Colonic mucosa (tissue), 4 donors: Measurements from ENCODE around the gene ARHGAP42. TPM values are rescaled to one million over a fixed set of nuclear protein-coding genes. Genes with fewer than 3 reads are reported as not detected.

ENCODE experiments used
- DNase-seq: peaks from one replicate; pipeline ENCODE4 v3.0.0-alpha.2; 2020
- H3K27ac ChIP-seq: fragments of 200-600 bp; one replicate; pipeline ENCODE4 v1.8.0; 2021
- H3K27me3 ChIP-seq: fragments of 200-600 bp; one replicate; pipeline ENCODE4 v1.8.0; 2021
- H3K36me3 ChIP-seq: fragments of 200-600 bp; one replicate; pipeline ENCODE4 v1.8.0; 2021
- H3K4me1 ChIP-seq: fragments of 200-600 bp; one replicate; pipeline ENCODE4 v1.8.0; 2021; ENCODE audit warnings: mild to moderate bottlenecking
- H3K4me3 ChIP-seq: fragments of 200-600 bp; one replicate; pipeline ENCODE4 v1.8.0; 2021
- H3K9ac ChIP-seq, 2 donors: one replicate each; pipeline ENCODE4 v1.7.0; 2013; ENCODE audit warnings: control low read depth in 2 of 2, low read depth in 2 of 2, low read length in 2 of 2
- H3K9me3 ChIP-seq: fragments of 200-600 bp; one replicate; pipeline ENCODE4 v1.8.0; 2021
- CTCF ChIP-seq: fragments of 200-600 bp; IDR thresholded peaks from one replicate; pipeline ENCODE4 v1.8.0; 2022; ENCODE audit warnings: antibody characterized with exemption, mild to moderate bottlenecking
- intact Hi-C: fragments of 100-400 bp; cut with DNase I; formaldehyde crosslinking; loops from one replicate; pipeline ENCODE4 v1.14.1; 2022
- total RNA-seq, 2 donors: library from RNA; stranded (reverse); fragmentation: NEBNext Ultra II Directional in 1 of 2; extraction: Animal tissue kit (Norgen Biotek cat#: 25700) in 1 of 2; gene quantifications; one replicate each; pipeline ENCODE4 v1.2.1, GENCODE V29; 2021
- donor health status: healthy.
- donor health status: DM: no; HTN: no; CAD: no.
- donor health status: DM: no; HTN: no; CAD: no.

The ARHGAP42 gene
- total RNA-seq, 2 donors from 2014 or later: 13.4 to 15.9 TPM

GRCh38 chr11:100753172-100753543 is 66.1 kb downstream of the ARHGAP42 start:
- TF ChIP-seq CTCF: no peak

GRCh38 chr11:100753571-100753970 is 66.5 kb downstream of the ARHGAP42 start:
- no peaks in the 10 kb centered on the region for H3K4me1 ChIP-seq
- no peak overlapping the region for H3K4me3 ChIP-seq
- H3K27ac ChIP-seq: no peak overlapping the region
- H3K9me3 ChIP-seq: no peaks in the 10 kb centered on the region
- no peak for TF ChIP-seq CTCF
- no peaks in the 10 kb centered on the region for H3K36me3 ChIP-seq
- intact Hi-C loops: no loop called here
- H3K27me3 ChIP-seq: no peaks in the 10 kb centered on the region
- DNase-seq: no peak
- H3K9ac ChIP-seq: no peak overlapping the region

More at GRCh38 chr11:100753172-100753543, 66.1 kb downstream of the ARHGAP42 start:
- intact Hi-C loops: no loop called here
- no peak overlapping the region for H3K4me3 ChIP-seq
- DNase-seq: peak; percentile 41
- no peak overlapping the region for H3K27ac ChIP-seq
- H3K36me3 ChIP-seq: no peaks in the 10 kb centered on the region
- no peaks in the 10 kb centered on the region for H3K9me3 ChIP-seq
- no peak overlapping the region for H3K9ac ChIP-seq
- no peaks in the 10 kb centered on the region for H3K27me3 ChIP-seq
- H3K4me1 ChIP-seq: no peaks in the 10 kb centered on the region

- H3K4me1 ChIP-seq: peaks cover 6% of the 10 kb centered on the region
- H3K27me3 ChIP-seq: no peaks in the 10 kb centered on the region
- no peak overlapping the region for H3K27ac ChIP-seq
- H3K4me3 ChIP-seq: no peak overlapping the region
- no peak for TF ChIP-seq CTCF
- no peak overlapping the region for H3K9ac ChIP-seq
- no peaks in the 10 kb centered on the region for H3K9me3 ChIP-seq
- DNase-seq: no peak
- H3K36me3 ChIP-seq: no peaks in the 10 kb centered on the region
- intact Hi-C loops: no loop called here
Measured at GRCh38 chr11:100756559-100756958, 69.5 kb downstream of the ARHGAP42 start.

GRCh38 chr11:100757646-100758045 is 70.6 kb downstream of the ARHGAP42 start:
- H3K27ac ChIP-seq: no peak overlapping the region
- H3K9me3 ChIP-seq: no peaks in the 10 kb centered on the region
- H3K27me3 ChIP-seq: no peaks in the 10 kb centered on the region
- no peak for DNase-seq
- TF ChIP-seq CTCF: no peak
- H3K4me1 ChIP-seq: peaks cover 6% of the 10 kb centered on the region
- intact Hi-C loops: no loop called here
- H3K9ac ChIP-seq: no peak overlapping the region
- no peak overlapping the region for H3K4me3 ChIP-seq
- H3K36me3 ChIP-seq: no peaks in the 10 kb centered on the region

- peaks cover 6% of the 10 kb centered on the region for H3K4me1 ChIP-seq
- no peaks in the 10 kb centered on the region for H3K36me3 ChIP-seq
- H3K27me3 ChIP-seq: no peaks in the 10 kb centered on the region
- no peak overlapping the region for H3K9ac ChIP-seq
- intact Hi-C loops: no loop called here
- H3K27ac ChIP-seq: no peak overlapping the region
- DNase-seq: peak; percentile 47
- no peaks in the 10 kb centered on the region for H3K9me3 ChIP-seq
- no peak overlapping the region for H3K4me3 ChIP-seq
- TF ChIP-seq CTCF: no peak
Measured at GRCh38 chr11:100759106-100759505, 72.0 kb downstream of the ARHGAP42 start.

- Histone ChIP-seq H3K36me3 (no peaks in the 10 kb centered on the region), H3K9ac (no peak overlapping the region), H3K27ac (no peak overlapping the region), H3K9me3 (no peaks in the 10 kb centered on the region), H3K4me3 (no peak overlapping the region), H3K27me3 (no peaks in the 10 kb centered on the region), H3K4me1 (peaks cover 6% of the 10 kb centered on the region)
- intact Hi-C loops: no loop called here
- no peak for TF ChIP-seq CTCF
- DNase-seq: no peak
Measured at GRCh38 chr11:100759856-100760255, 72.8 kb downstream of the ARHGAP42 start.
